ENCODE results near the gene HCRT. TPM values are rescaled to one million over a fixed set of nuclear protein-coding genes. Genes with fewer than 3 reads are reported as not detected.

HCRT gene
- total and polyA plus RNA-seq, 2 of the 4 experiments (the other 2 are of a cell fraction) = not detected

GRCh38 chr17:42180922-42181850, 4.1 kb downstream of the HCRT start, which contains the start of gene KCNH4:
KCNH4 (minus strand) TSS chr17:42181142; CDS start chr17:42180945, 197 bp downstream.
- Histone ChIP-seq H2AFZ (replicated peaks; ENCODE audit: low read length, poor library complexity) (peak within 1 kb of the TSS; percentile 70), H3K4ac (ENCODE audit: low read depth, low read length) (no peak within 1 kb of the TSS), H3K9me3 (ENCODE audit: control insufficient read depth, insufficient read depth, low read length) (no peaks in the 10 kb centered on the region), H4K91ac (ENCODE audit: insufficient read depth, low read depth, low read length) (no peak within 1 kb of the TSS), H3K36me3 (ENCODE audit: control insufficient read depth, insufficient read depth, low read length) (no peaks in the 10 kb centered on the region), H3K4me2 (ENCODE audit: low read depth, low read length) (peak within 1 kb of the TSS; percentile 65), H3K27ac (ENCODE audit: insufficient read depth, low read length) (no peak within 1 kb of the TSS), H3K18ac (ENCODE audit: low read depth, low read length) (no peak within 1 kb of the TSS), H3K14ac (replicated peaks; ENCODE audit: low read depth, low read length) (no peak within 1 kb of the TSS), H2AK9ac (replicated peaks; ENCODE audit: low read depth, low read length, poor library complexity) (no peak within 1 kb of the TSS), H3K27me3 (ENCODE audit: control insufficient read depth, insufficient read depth, low read length) (peaks cover 41% of the 10 kb centered on the region), H2AK5ac (ENCODE audit: low read depth, low read length) (no peak within 1 kb of the TSS), H2BK5ac (ENCODE audit: low read depth, low read length, poor library complexity, severe bottlenecking) (no peak within 1 kb of the TSS), H3K9ac (ENCODE audit: low read depth, low read length) (no peak within 1 kb of the TSS), H3K4me3 (ENCODE audit: insufficient read depth, low read depth, low read length) (peak within 1 kb of the TSS; percentile 29; the same call in 1 of the 2 replicates), H4K5ac (ENCODE audit: low read depth, low read length) (no peak within 1 kb of the TSS), H2BK15ac (ENCODE audit: low read depth, low read length) (no peak within 1 kb of the TSS), H4K8ac (ENCODE audit: low read depth in 2 of 2, low read length in 2 of 2) (no peak within 1 kb of the TSS), H3K79me1 (ENCODE audit: low read depth in 1 of 2, low read length in 2 of 2) (no peaks in the 10 kb centered on the region), H3K9me1 (ENCODE audit: insufficient read depth, low read length) (no peaks in the 10 kb centered on the region), H2BK120ac (ENCODE audit: low read depth, low read length) (no peak within 1 kb of the TSS), H4K20me1 (ENCODE audit: insufficient read depth, low read length) (0 out of 2 replicates have a peak, but pooled peaks cover 2% of the 10 kb centered on the region), H3K23ac (ENCODE audit: low read depth, low read length) (no peak within 1 kb of the TSS), H3K56ac (ENCODE audit: extremely low read depth, insufficient read depth, low read length) (no peak within 1 kb of the TSS), H3K4me1 (ENCODE audit: control insufficient read depth, insufficient read depth, low read length) (peaks cover 9% of the 10 kb centered on the region), H2BK20ac (ENCODE audit: low read depth, low read length) (no peak within 1 kb of the TSS)
- DNase-seq (peak; percentile 70), ATAC-seq (ENCODE audit: low read depth) (peak; percentile 56)
- ChIA-PET CTCF (interaction anchor here (0.6 to 1.4 kb wide), 6 partner anchors 14 to 344 kb away, joined by 3 to 7 read pairs (median 3); no protein-coding TSS in a partner anchor), POLR2A (ENCODE audit: unreplicated experiment) (no interaction called here)
- in situ Hi-C loops (cut with MboI; ENCODE audit: low sequenced_read_pairs) = no loop called here
- dilution Hi-C loops (cut with HindIII; ENCODE audit: low sequenced_read_pairs, unreplicated experiment) = no loop called here
- 2% methylated on average over 26 of the region's 60 CpGs; no CpG with 5 or more reads in 1 of the 2 experiments for WGBS, 2 experiments (ENCODE audit: extremely low coverage in 2 of 2, insufficient read length in 1 of 2)
- intact Hi-C loops (cut with micrococcal nuclease) = no loop called here
- BruUV-seq (replicated peaks) = no TSS peak
- TF ChIP-seq MXI1 (IDR thresholded peaks at IDR 0.05; ENCODE audit: borderline replicate concordance, low read depth, low read length) = peak; percentile 89; the same call in 1 of the 2 replicates
- TF ChIP-seq FOS (IDR thresholded peaks at IDR 0.05; ENCODE audit: low read depth, low read length) = no peak
- peak; percentile 65 for TF ChIP-seq CTCF (conservative IDR thresholded peaks at IDR 0.05; ENCODE audit: low read depth, low read length)
- TF ChIP-seq BHLHE40 (IDR thresholded peaks at IDR 0.05; ENCODE audit: low read depth, low read length) = no peak
- TF ChIP-seq USF2 (IDR thresholded peaks at IDR 0.05; ENCODE audit: low read depth, low read length) = peak; percentile 84
- no peak for TF ChIP-seq CHD1 (IDR thresholded peaks at IDR 0.05; ENCODE audit: low read depth, low read length)
- no peak for TF ChIP-seq ELK1 (IDR thresholded peaks at IDR 0.05; ENCODE audit: borderline replicate concordance, low read depth, low read length)
- no peak for TF ChIP-seq CEBPB (IDR thresholded peaks at IDR 0.05; ENCODE audit: low read depth, low read length)
- no peak for TF ChIP-seq POLR2A (IDR thresholded peaks at IDR 0.05; ENCODE audit: low read depth, low read length)
- TF ChIP-seq SMC3 (IDR thresholded peaks at IDR 0.05; ENCODE audit: low read depth, low read length) = peak; percentile 48
- no peak for TF ChIP-seq NFE2L2 (IDR thresholded peaks at IDR 0.05; ENCODE audit: low read depth, low read length)
- TF ChIP-seq MAZ (IDR thresholded peaks at IDR 0.05; ENCODE audit: borderline replicate concordance, low read depth, low read length) = no peak; the same call in 1 of the 2 replicates
- TF ChIP-seq RCOR1 (IDR thresholded peaks at IDR 0.05; ENCODE audit: insufficient replicate concordance, low read length) = no peak
- peak; percentile 61 for TF ChIP-seq RAD21 (IDR thresholded peaks at IDR 0.05; ENCODE audit: low read length)

All from IMR-90 (cell line).